ENCODE results near the gene SUCO. TPM values are rescaled to one million over a fixed set of nuclear protein-coding genes. Genes with fewer than 3 reads are reported as not detected.

Gene SUCO
- total RNA-seq, 4 donors from 2014 or later, result 15.5 to 41.6 (median 25.1) TPM

DNA sequence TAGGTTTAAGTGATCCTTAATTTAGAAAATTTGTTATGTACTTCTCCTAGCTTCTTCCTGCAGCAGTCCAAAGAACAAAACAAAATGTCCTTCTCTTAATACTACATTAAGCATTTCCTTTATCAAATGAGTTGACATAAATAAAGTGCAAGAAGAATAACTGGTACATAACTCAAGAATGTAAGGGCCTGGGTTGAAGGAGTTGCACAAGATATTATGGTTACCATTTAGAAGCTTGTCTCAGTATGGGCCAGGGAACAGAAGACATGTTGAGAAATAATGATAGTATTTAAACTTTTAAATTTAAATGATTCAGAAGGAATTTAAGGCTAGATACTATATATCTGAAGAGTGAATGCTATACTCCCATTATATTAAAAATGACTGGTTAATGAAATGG, 23.5 kb downstream of the SUCO start:
- TF ChIP-seq, protein P1, sequence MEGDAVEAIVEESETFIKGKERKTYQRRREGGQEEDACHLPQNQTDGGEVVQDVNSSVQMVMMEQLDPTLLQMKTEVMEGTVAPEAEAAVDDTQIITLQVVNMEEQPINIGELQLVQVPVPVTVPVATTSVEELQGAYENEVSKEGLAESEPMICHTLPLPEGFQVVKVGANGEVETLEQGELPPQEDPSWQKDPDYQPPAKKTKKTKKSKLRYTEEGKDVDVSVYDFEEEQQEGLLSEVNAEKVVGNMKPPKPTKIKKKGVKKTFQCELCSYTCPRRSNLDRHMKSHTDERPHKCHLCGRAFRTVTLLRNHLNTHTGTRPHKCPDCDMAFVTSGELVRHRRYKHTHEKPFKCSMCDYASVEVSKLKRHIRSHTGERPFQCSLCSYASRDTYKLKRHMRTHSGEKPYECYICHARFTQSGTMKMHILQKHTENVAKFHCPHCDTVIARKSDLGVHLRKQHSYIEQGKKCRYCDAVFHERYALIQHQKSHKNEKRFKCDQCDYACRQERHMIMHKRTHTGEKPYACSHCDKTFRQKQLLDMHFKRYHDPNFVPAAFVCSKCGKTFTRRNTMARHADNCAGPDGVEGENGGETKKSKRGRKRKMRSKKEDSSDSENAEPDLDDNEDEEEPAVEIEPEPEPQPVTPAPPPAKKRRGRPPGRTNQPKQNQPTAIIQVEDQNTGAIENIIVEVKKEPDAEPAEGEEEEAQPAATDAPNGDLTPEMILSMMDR (IDR thresholded peaks at IDR 0.05), result no peak
- TF ChIP-seq EP300 (IDR thresholded peaks at IDR 0.05) (no peak), POLR2AphosphoS5 (IDR thresholded peaks at IDR 0.05) (no peak), POLR2A (IDR thresholded peaks at IDR 0.05) (no peak)
- H3K27ac ChIP-seq, result no peak overlapping the region
- ATAC-seq, result no peak
- no peaks in the 10 kb centered on the region for H3K9me3 ChIP-seq
- peaks cover 0 to 55% of the 10 kb centered on the region in 2 donors for H3K36me3 ChIP-seq
- no peak overlapping the region for H3K4me3 ChIP-seq
- H3K4me1 ChIP-seq, result no peaks in the 10 kb centered on the region
- H3K27me3 ChIP-seq, result no peaks in the 10 kb centered on the region

GRCh38 chr1:172557270-172557669, 24.3 kb downstream of the SUCO start:
- TF ChIP-seq, protein P1 (IDR thresholded peaks at IDR 0.05), result no peak

GRCh38 chr1:172559572-172560210, 26.7 kb downstream of the SUCO start:
- TF ChIP-seq POLR2AphosphoS5 (IDR thresholded peaks at IDR 0.05) (no peak), POLR2A (IDR thresholded peaks at IDR 0.05) (no peak), EP300 (IDR thresholded peaks at IDR 0.05) (no peak)
- TF ChIP-seq, protein P1 (IDR thresholded peaks at IDR 0.05), result no peak
- ATAC-seq, result no peak
- Histone ChIP-seq H3K4me1 (no peaks in the 10 kb centered on the region), H3K36me3 (peaks cover 0 to 84% of the 10 kb centered on the region in 2 donors), H3K9me3 (no peaks in the 10 kb centered on the region), H3K4me3 (no peak overlapping the region), H3K27me3 (no peaks in the 10 kb centered on the region), H3K27ac (no peak overlapping the region)
- WGBS, 2 donors (ENCODE audit: low coverage in 1 of 2), result 80 to 85% methylated on average over 4 of the region's 4 CpGs

More at GRCh38 chr1:172557270-172557669, 24.3 kb downstream of the SUCO start:
- no peaks in the 10 kb centered on the region for H3K4me1 ChIP-seq
- peaks cover 0 to 63% of the 10 kb centered on the region in 2 donors for H3K36me3 ChIP-seq
- H3K4me3 ChIP-seq, result no peak overlapping the region
- H3K9me3 ChIP-seq, result no peaks in the 10 kb centered on the region
- no peak for ATAC-seq
- H3K27me3 ChIP-seq, result no peaks in the 10 kb centered on the region
- WGBS, 2 donors (ENCODE audit: low coverage in 1 of 2), result 67 to 86% methylated on average over 1 of the region's 1 CpG
- no peak overlapping the region for H3K27ac ChIP-seq

- Histone ChIP-seq H3K4me1 (no peaks in the 10 kb centered on the region), H3K27me3 (no peaks in the 10 kb centered on the region), H3K4me3 (no peak overlapping the region), H3K36me3 (peaks cover 0 to 94% of the 10 kb centered on the region in 2 donors), H3K27ac (no peak overlapping the region), H3K9me3 (no peaks in the 10 kb centered on the region)
- WGBS, 2 donors (ENCODE audit: low coverage in 1 of 2), result 94 to 100% methylated on average over 1 to 3 of the region's 3 CpGs
- TF ChIP-seq, protein P1 (IDR thresholded peaks at IDR 0.05), result no peak
- TF ChIP-seq POLR2A (IDR thresholded peaks at IDR 0.05) (no peak), EP300 (IDR thresholded peaks at IDR 0.05) (no peak), POLR2AphosphoS5 (IDR thresholded peaks at IDR 0.05) (no peak)
- ATAC-seq, result no peak
Measured at GRCh38 chr1:172561252-172561651, 28.3 kb downstream of the SUCO start.

DNA sequence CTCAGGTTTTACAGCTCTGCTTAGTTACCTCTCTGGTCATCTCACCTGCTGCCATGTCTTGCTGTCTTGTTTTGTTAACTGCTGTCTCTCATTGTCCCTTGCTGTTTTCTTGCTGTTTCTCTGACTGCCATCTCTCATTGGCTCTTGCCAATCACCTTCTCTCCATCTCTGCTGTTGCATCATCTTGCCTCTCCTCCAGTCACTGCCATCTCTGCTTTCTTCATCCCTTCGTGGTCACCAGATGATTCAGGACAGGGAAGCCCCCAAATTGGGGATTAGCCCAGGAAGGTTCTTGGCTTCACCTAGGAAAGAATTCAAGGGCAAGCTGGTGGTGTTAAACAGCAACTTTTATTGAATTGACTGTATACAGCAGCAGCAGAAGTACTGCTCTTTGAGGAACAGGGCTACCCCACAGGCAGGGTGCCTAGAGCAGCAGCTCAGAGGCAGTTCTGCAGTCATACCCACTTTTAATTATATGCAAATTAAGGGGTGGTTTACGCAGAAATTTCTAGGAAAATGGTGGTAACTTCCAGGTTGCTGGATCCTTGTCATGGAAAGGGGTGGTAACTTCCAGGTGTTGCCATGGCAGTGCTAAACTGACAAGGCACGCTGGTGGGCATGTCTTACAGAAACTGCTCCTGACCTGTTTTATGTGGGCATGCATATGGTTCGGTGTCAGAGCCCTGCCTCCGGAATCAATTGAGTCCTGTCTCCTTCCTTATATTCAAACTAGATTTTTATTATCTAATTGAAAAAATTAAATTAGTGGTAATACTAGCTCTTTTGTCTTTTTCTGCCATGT, 33.4 kb downstream of the SUCO start:
- TF ChIP-seq POLR2AphosphoS5 (IDR thresholded peaks at IDR 0.05) (no peak), POLR2A (IDR thresholded peaks at IDR 0.05) (no peak), EP300 (IDR thresholded peaks at IDR 0.05) (no peak)
- TF ChIP-seq, protein P1 (IDR thresholded peaks at IDR 0.05), result no peak
- no peaks in the 10 kb centered on the region for H3K4me1 ChIP-seq
- 84 to 100% methylated on average over 1 to 5 of the region's 5 CpGs for WGBS, 2 donors (ENCODE audit: low coverage in 1 of 2)
- no peak for ATAC-seq
- H3K9me3 ChIP-seq, result no peaks in the 10 kb centered on the region
- H3K27ac ChIP-seq, result no peak overlapping the region
- H3K4me3 ChIP-seq, result no peak overlapping the region
- no peaks in the 10 kb centered on the region for H3K27me3 ChIP-seq
- H3K36me3 ChIP-seq, result peaks cover 0 to 83% of the 10 kb centered on the region in 2 donors

Data from gastroesophageal sphincter (tissue), 4 donors.